ENCODE measurements around the gene COX7A2L.

DNA sequence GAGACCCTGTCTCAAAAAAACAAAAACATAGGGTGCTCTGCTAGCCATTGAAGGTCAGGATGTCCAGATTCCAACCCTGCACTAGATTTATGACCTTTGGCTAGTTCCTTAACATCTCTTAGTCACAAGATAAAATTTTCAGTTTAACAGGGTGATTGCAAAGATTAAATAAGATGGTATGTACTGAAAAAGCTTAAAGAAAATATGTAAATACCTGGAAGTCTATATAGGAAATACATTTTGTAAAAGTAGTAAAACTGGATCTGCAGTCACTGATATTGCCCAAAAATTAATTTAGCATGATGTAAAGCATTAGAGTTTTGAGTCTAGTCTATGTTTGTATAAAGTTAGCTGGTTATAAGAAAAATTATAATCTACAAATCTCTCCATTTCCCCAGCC is 5.4 kb upstream of the COX7A2L start:
- TF ChIP-seq CTCF (conservative IDR thresholded peaks at IDR 0.05) = no peak
- TF ChIP-seq EZH2 (IDR thresholded peaks at IDR 0.05; ENCODE audit: low read depth) = no peak
